WERI-Rb-1 (cell line): Measurements from ENCODE around the gene PANK4.

ENCODE experiments used
- DNase-seq: peaks from one replicate; pipeline ENCODE4 v3.0.0-alpha.2; 2020
- H3K27ac ChIP-seq: fragments of 250-450 bp; sonication (Bioruptor Pico); 2 replicates; pipeline ENCODE4 v1.5.1; 2020; ENCODE audit warnings: mild to moderate bottlenecking, moderate library complexity
- H3K27me3 ChIP-seq: fragments of 250-450 bp; sonication (Bioruptor Pico); 2 replicates; pipeline ENCODE4 v1.5.1; 2021; ENCODE audit warnings: mild to moderate bottlenecking, low read depth, moderate library complexity; ENCODE audit not compliant: insufficient read depth, severe bottlenecking
- H3K36me3 ChIP-seq: fragments of 250-450 bp; sonication (Bioruptor Pico); 2 replicates; pipeline ENCODE4 v1.5.1; 2020; ENCODE audit warnings: mild to moderate bottlenecking, moderate library complexity
- H3K4me3 ChIP-seq: 2 replicates; pipeline ENCODE4 v1.5.1; 2011; ENCODE audit warnings: low read depth, mild to moderate bottlenecking, control low read depth, low read length
- H3K9me3 ChIP-seq: fragments of 250-450 bp; sonication (Bioruptor Pico); 2 replicates; pipeline ENCODE4 v1.5.1; 2021; ENCODE audit warnings: mild to moderate bottlenecking, moderate library complexity; ENCODE audit not compliant: severe bottlenecking
- CTCF ChIP-seq: IDR thresholded peaks from 2 replicates; pipeline ENCODE4 v1.5.1; 2011; ENCODE audit warnings: low read depth, mild to moderate bottlenecking, control low read depth, inconsistent platforms, low read length

Gene PANK4

GRCh38 chr1:2530513-2531361 lies 4.3 kb upstream of the PANK4 start:
- Histone ChIP-seq H3K4me3 (no peak overlapping the region), H3K9me3 (no peaks in the 10 kb centered on the region), H3K27me3 (no peaks in the 10 kb centered on the region), H3K36me3 (peaks cover 3% of the 10 kb centered on the region), H3K27ac (no peak overlapping the region)
- DNase-seq, result no peak
- TF ChIP-seq CTCF, result no peak

- TF ChIP-seq CTCF, result no peak
- no peaks in the 10 kb centered on the region for H3K9me3 ChIP-seq
- DNase-seq, result no peak
- H3K27ac ChIP-seq, result no peak within 1 kb of the TSS
- no peaks in the 10 kb centered on the region for H3K27me3 ChIP-seq
- H3K4me3 ChIP-seq, result no peak within 1 kb of the TSS
- H3K36me3 ChIP-seq, result peaks cover 11% of the 10 kb centered on the region
Observed at GRCh38 chr1:2529784-2530512, 3.6 kb upstream of the PANK4 start, which contains the start of gene HES5. TSS of gene HES5 (minus strand) at chr1:2530263. CDS start at chr1:2530164, 99 bp downstream.

GRCh38 chr1:2528966-2529783 lies 2.8 kb upstream of the PANK4 start:
- Histone ChIP-seq H3K27ac (no peak overlapping the region), H3K4me3 (no peak overlapping the region), H3K36me3 (peaks cover 16% of the 10 kb centered on the region), H3K27me3 (no peaks in the 10 kb centered on the region), H3K9me3 (no peaks in the 10 kb centered on the region)
- DNase-seq, result no peak
- TF ChIP-seq CTCF, result no peak

GRCh38 chr1:2528611-2528965 lies 2.2 kb upstream of the PANK4 start:
- Histone ChIP-seq H3K9me3 (no peaks in the 10 kb centered on the region), H3K27me3 (no peaks in the 10 kb centered on the region), H3K27ac (no peak overlapping the region), H3K36me3 (peaks cover 22% of the 10 kb centered on the region), H3K4me3 (no peak overlapping the region)
- DNase-seq, result no peak
- no peak for TF ChIP-seq CTCF

- no peaks in the 10 kb centered on the region for H3K27me3 ChIP-seq
- no peaks in the 10 kb centered on the region for H3K9me3 ChIP-seq
- H3K36me3 ChIP-seq, result peaks cover 25% of the 10 kb centered on the region
- no peak overlapping the region for H3K27ac ChIP-seq
- no peak for TF ChIP-seq CTCF
- DNase-seq, result no peak
- no peak overlapping the region for H3K4me3 ChIP-seq
Observed at GRCh38 chr1:2528016-2528415, 1.6 kb upstream of the PANK4 start.
